ENCODE data around the gene TYK2. TPM values are rescaled to one million over a fixed set of nuclear protein-coding genes. Genes with fewer than 3 reads are reported as not detected.

Gene TYK2
- total and polyA plus RNA-seq, 2 of the 13 experiments (the other 11 are each of a cell fraction or from before 2014, with no cell fraction given) = 38.8 to 60.1 TPM

DNA sequence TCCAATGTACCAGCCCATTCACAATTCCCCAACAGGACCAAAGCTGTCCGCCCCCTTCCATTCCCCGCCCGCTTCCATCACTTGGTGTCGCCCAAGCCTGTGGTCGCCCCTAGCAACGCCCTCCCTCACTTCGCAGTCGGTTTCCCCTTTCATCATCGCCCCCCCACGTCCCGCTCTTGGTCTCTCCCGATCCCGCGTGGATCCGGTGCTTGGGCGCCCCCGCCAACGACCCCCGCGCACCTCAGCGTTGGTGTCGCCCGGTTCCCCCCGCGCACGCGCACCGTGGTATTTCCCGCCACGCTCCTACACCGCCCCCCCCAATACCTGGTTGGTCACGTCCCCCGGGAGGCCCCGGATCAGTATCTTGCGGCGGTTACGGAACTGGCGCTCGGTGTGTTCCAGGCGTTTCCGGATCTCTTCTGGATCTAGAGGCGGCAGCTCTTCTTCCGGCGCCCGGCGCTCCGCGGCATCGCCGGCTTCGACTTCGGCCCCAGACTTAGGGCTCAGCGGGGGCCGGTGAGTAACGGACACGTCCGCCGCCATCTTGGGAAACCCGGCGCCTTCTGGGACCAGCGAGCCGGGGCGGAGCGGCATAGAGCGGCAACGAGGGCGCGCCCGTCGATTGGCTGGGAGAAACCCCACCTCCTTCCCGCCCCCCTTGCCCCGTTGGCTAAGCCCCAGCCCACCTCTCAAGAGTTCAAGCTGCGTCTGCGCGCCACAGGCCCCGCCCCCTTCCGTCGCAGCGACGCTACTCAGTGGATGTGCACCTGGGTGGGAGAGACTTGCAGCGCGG, 47.2 kb downstream of the TYK2 start, which contains the start of gene RAVER1 (continued):
- TF ChIP-seq MYNN (CRISPR knock-in tag; IDR thresholded peaks at IDR 0.05; ENCODE audit: low read depth) = peak; percentile 39; the same call in 1 of the 2 replicates
- TF ChIP-seq, protein P1, sequence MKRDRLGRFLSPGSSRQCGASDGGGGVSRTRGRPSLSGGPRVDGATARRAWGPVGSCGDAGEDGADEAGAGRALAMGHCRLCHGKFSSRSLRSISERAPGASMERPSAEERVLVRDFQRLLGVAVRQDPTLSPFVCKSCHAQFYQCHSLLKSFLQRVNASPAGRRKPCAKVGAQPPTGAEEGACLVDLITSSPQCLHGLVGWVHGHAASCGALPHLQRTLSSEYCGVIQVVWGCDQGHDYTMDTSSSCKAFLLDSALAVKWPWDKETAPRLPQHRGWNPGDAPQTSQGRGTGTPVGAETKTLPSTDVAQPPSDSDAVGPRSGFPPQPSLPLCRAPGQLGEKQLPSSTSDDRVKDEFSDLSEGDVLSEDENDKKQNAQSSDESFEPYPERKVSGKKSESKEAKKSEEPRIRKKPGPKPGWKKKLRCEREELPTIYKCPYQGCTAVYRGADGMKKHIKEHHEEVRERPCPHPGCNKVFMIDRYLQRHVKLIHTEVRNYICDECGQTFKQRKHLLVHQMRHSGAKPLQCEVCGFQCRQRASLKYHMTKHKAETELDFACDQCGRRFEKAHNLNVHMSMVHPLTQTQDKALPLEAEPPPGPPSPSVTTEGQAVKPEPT (CRISPR knock-in tag; IDR thresholded peaks at IDR 0.05; ENCODE audit: low read depth) = peak; percentile 64; the same call in 1 of the 2 replicates
- peak; percentile 86; the same call in 1 of the 2 replicates for TF ChIP-seq ZNF543 (CRISPR knock-in tag; IDR thresholded peaks at IDR 0.05)
- TF ChIP-seq ASH2L (IDR thresholded peaks at IDR 0.05; ENCODE audit: insufficient read length, low read depth, low read length) = peak; percentile 87
- peak; percentile 86; the same call in 1 of the 2 replicates for TF ChIP-seq ZNF678 (CRISPR knock-in tag; IDR thresholded peaks at IDR 0.05)
- peak; percentile 79; the same call in 1 of the 2 replicates for TF ChIP-seq ZNF788 (CRISPR knock-in tag; IDR thresholded peaks at IDR 0.05; ENCODE audit: borderline replicate concordance)
- TF ChIP-seq MTA1 (CRISPR knock-in tag; IDR thresholded peaks at IDR 0.05; ENCODE audit: borderline replicate concordance) = peak; percentile 45; the same call in 1 of the 2 replicates
- no peak for TF ChIP-seq ZNF720 (CRISPR knock-in tag; IDR thresholded peaks at IDR 0.05)
- peak; percentile 79; the same call in 1 of the 2 replicates for TF ChIP-seq NAIF1 (CRISPR knock-in tag; IDR thresholded peaks at IDR 0.05; ENCODE audit: borderline replicate concordance)
- TF ChIP-seq ATF7 (IDR thresholded peaks at IDR 0.05) = peak; percentile 64
- TF ChIP-seq ATF7 (CRISPR knock-in tag; IDR thresholded peaks at IDR 0.05) = peak; percentile 38; the same call in 1 of the 2 replicates
- TF ChIP-seq, protein P2, sequence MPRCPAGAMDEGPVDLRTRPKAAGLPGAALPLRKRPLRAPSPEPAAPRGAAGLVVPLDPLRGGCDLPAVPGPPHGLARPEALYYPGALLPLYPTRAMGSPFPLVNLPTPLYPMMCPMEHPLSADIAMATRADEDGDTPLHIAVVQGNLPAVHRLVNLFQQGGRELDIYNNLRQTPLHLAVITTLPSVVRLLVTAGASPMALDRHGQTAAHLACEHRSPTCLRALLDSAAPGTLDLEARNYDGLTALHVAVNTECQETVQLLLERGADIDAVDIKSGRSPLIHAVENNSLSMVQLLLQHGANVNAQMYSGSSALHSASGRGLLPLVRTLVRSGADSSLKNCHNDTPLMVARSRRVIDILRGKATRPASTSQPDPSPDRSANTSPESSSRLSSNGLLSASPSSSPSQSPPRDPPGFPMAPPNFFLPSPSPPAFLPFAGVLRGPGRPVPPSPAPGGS (CRISPR knock-in tag; IDR thresholded peaks at IDR 0.05) = peak; percentile 56; the same call in 1 of the 2 replicates
- peak; percentile 49; the same call in 1 of the 2 replicates for TF ChIP-seq CREM (IDR thresholded peaks at IDR 0.05)
- no peak for TF ChIP-seq CREM (CRISPR knock-in tag; IDR thresholded peaks at IDR 0.05)
- TF ChIP-seq ZNF616 (CRISPR knock-in tag; IDR thresholded peaks at IDR 0.05; ENCODE audit: low read depth) = peak; percentile 48; the same call in 1 of the 2 replicates
- TF ChIP-seq ZNF782 (CRISPR knock-in tag; IDR thresholded peaks at IDR 0.05; ENCODE audit: borderline replicate concordance) = peak; percentile 74; the same call in 1 of the 2 replicates
- TF ChIP-seq ZNF605 (CRISPR knock-in tag; IDR thresholded peaks at IDR 0.05) = peak; percentile 47; the same call in 1 of the 2 replicates
- TF ChIP-seq MXD3 (CRISPR knock-in tag; IDR thresholded peaks at IDR 0.05) = peak; percentile 26; the same call in 1 of the 2 replicates
- peak; percentile 69; the same call in 1 of the 2 replicates for TF ChIP-seq ZSCAN31 (CRISPR knock-in tag; IDR thresholded peaks at IDR 0.05; ENCODE audit: low read depth)
- peak; percentile 67; the same call in 1 of the 2 replicates for TF ChIP-seq NR1H2 (CRISPR knock-in tag; IDR thresholded peaks at IDR 0.05; ENCODE audit: borderline replicate concordance, low read depth)
- peak; percentile 56; the same call in 1 of the 2 replicates for TF ChIP-seq ZBTB8A (CRISPR knock-in tag; IDR thresholded peaks at IDR 0.05; ENCODE audit: borderline replicate concordance, low read depth)
- TF ChIP-seq HNRNPL (IDR thresholded peaks at IDR 0.05; ENCODE audit: low read depth, low read length) = peak; percentile 57; the same call in 1 of the 2 replicates
- TF ChIP-seq KAT7 (CRISPR knock-in tag; IDR thresholded peaks at IDR 0.05; ENCODE audit: borderline replicate concordance) = 0 out of 2 replicates have a peak, but pooled peaks have one; percentile 28
- peak; percentile 69 for TF ChIP-seq ZFP91 (CRISPR knock-in tag; IDR thresholded peaks at IDR 0.05; ENCODE audit: borderline replicate concordance)
